Liver (tissue), 9 donors: ENCODE data around the gene DUSP8. TPM values are rescaled to one million over a fixed set of nuclear protein-coding genes. Genes with fewer than 3 reads are reported as not detected.

ENCODE experiments used
- DNase-seq: peaks from one replicate; pipeline ENCODE4 v3.0.0-alpha.2; 2017; ENCODE audit warnings: low spot score
- H3K27ac ChIP-seq, 2 donors: one replicate each; pipeline ENCODE4 v1.7.0; 2013; ENCODE audit warnings: inconsistent platforms in 2 of 2, low read length in 2 of 2, control low read depth in 1 of 2, low read depth in 1 of 2, mild to moderate bottlenecking in 1 of 2
- H3K27me3 ChIP-seq, 4 donors: one replicate each; pipeline versions ENCODE4 v1.6.1 to v1.7.0; 2013; ENCODE audit warnings: low read length in 3 of 4, inconsistent platforms in 1 of 4, mild to moderate bottlenecking in 1 of 4, moderate library complexity in 1 of 4; ENCODE audit not compliant: control insufficient read depth in 4 of 4, insufficient read depth in 4 of 4
- H3K36me3 ChIP-seq, 4 donors: one replicate each; pipeline versions ENCODE4 v1.6.1 to v1.7.0; 2013; ENCODE audit warnings: low read length in 3 of 4, mild to moderate bottlenecking in 3 of 4, low read depth in 1 of 4, moderate library complexity in 1 of 4; ENCODE audit not compliant: control insufficient read depth in 4 of 4, insufficient read depth in 3 of 4
- H3K4me1 ChIP-seq, 4 donors: one replicate each; pipeline versions ENCODE4 v1.6.1 to v1.7.0; 2013; ENCODE audit warnings: low read length in 3 of 4, mild to moderate bottlenecking in 3 of 4, moderate library complexity in 1 of 4; ENCODE audit not compliant: control insufficient read depth in 4 of 4, insufficient read depth in 4 of 4
- H3K4me3 ChIP-seq, 3 donors: one replicate each; pipeline versions ENCODE4 v1.6.1 to v1.7.0; 2013; ENCODE audit warnings: low read length in 3 of 3, control low read depth in 1 of 3, low read depth in 1 of 3, mild to moderate bottlenecking in 1 of 3
- H3K9ac ChIP-seq, 2 donors: one replicate each; pipeline ENCODE4 v1.7.0; 2013; ENCODE audit warnings: low read length in 2 of 2, mild to moderate bottlenecking in 2 of 2, moderate library complexity in 2 of 2, control low read depth in 1 of 2, low read depth in 1 of 2
- H3K9me3 ChIP-seq, 4 donors: one replicate each; pipeline versions ENCODE4 v1.6.1 to v1.7.0; 2013; ENCODE audit warnings: low read length in 3 of 4; ENCODE audit not compliant: control insufficient read depth in 4 of 4
- CTCF ChIP-seq: fragments of 150-350 bp; IDR thresholded peaks from 2 replicates; pipeline ENCODE4 v1.5.1; 2017; ENCODE audit warnings: improper control_type of control experiment, low read depth, low read length; ENCODE audit not compliant: missing input control
- FOXA1 ChIP-seq: IDR thresholded peaks from 2 replicates; pipeline ENCODE4 v1.6.1; 2016; ENCODE audit warnings: antibody characterized with exemption
- FOXA2 ChIP-seq: IDR thresholded peaks from 2 replicates; pipeline ENCODE4 v1.6.1; 2016; ENCODE audit warnings: antibody characterized with exemption
- RAD21 ChIP-seq, 2 donors: IDR thresholded peaks; 2 replicates each; pipeline ENCODE4 v1.6.1; 2016; ENCODE audit warnings: antibody characterized with exemption in 2 of 2, mild to moderate bottlenecking in 2 of 2
- REST ChIP-seq: IDR thresholded peaks from 2 replicates; pipeline ENCODE4 v1.6.1; 2016; ENCODE audit warnings: antibody characterized with exemption, mild to moderate bottlenecking
- RXRA ChIP-seq, 2 donors: IDR thresholded peaks; 2 replicates each; pipeline ENCODE4 v1.6.1; 2017 to 2018; ENCODE audit warnings: antibody characterized with exemption in 2 of 2, mild to moderate bottlenecking in 1 of 2
- SP1 ChIP-seq: IDR thresholded peaks from 2 replicates; pipeline ENCODE4 v1.6.1; 2018; ENCODE audit warnings: antibody characterized with exemption, mild to moderate bottlenecking
- TAF1 ChIP-seq: conservative IDR thresholded peaks from 2 replicates; pipeline ENCODE4 v1.6.1; 2016; ENCODE audit warnings: antibody characterized with exemption, mild to moderate bottlenecking
- WGBS: extraction: QIAGEN DNeasy Blood & Tissue Kit; methylation state at CpG from one replicate; pipeline ENCODE4 v1.1.7; 2013; 5-methylcytosine and 5-hydroxymethylcytosine counted together
- polyA plus RNA-seq, 2 donors: library from polyadenylated mRNA; stranded (reverse) in 1 of 2; unstranded in 1 of 2; fragments of 200-250 nt in 1 of 2; fragments of >200 nt in 1 of 2; fragmentation: Nextera tagmentation in 1 of 2; extraction: Ambion mirVana in 1 of 2; gene quantifications; one replicate each; pipeline versions ENCODE4 v1.2.1 to v1.2.3, GENCODE V29; 2013 to 2015
- total RNA-seq, 2 donors: library from RNA; depleted of rRNA; stranded (reverse); fragments of >200 nt; gene quantifications; one replicate each; pipeline ENCODE4 v1.2.3, GENCODE V29; 2014
- TF ChIP-seq, protein P1 (sequence below): IDR thresholded peaks from 2 replicates; pipeline ENCODE4 v1.6.1; 2016; ENCODE audit warnings: antibody characterized with exemption
- TF ChIP-seq, protein P2 (sequence below): IDR thresholded peaks from 2 replicates; pipeline ENCODE4 v1.6.1; 2016; ENCODE audit warnings: antibody characterized with exemption
- donor health status: healthy.
- donor health status: healthy.
- donor health status: healthy.
- donor health status: healthy.
- donor health status: healthy.

Gene DUSP8
- total and polyA plus RNA-seq, 4 donors = 0.06 to 0.33 (median 0.21) TPM

DNA sequence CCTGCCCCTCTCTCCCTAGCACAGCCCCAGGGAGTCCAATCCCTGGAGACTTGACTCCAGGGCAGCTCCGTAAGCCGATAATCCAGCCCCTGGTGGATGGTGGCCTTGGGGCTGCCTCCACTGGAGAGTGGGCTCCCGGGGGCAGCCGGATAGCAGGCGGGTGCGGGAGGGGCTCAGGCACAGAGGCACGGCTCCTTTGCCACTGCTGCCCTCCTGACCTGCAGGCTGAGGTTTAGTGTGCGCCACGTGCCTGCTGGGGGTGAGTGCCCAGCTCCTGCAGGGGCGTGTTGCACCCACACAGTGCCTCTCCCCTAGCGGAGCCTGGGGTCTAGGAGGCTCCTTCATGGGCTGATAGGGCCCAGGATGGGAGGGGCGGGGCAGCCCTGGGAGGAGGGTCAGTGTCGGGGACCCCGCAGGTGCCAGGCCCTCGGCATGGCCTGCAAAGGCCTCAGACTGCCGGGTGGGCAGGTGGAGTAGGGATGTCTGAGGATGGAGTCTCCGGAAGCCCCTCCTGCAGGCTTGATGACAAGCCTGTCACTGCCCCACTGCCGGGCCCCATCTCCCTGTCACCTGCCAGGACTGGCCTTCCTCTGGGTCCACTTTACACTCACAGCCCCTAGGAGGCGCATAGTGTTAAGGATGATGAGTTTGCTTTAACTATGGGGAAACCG, 5.6 kb downstream of the DUSP8 start:
- no peaks in the 10 kb centered on the region for H3K36me3 ChIP-seq

More for the DNA sequence above, 5.6 kb downstream of the DUSP8 start:
- DNase-seq = no peak
- Histone ChIP-seq H3K4me1 (peaks cover 0 to 6% (median 1%) of the 10 kb centered on the region in 4 donors), H3K4me3 (no peak overlapping the region), H3K27ac (no peak overlapping the region), H3K27me3 (peaks cover 0 to 3% (median 0%) of the 10 kb centered on the region in 4 donors), H3K9ac (no peak overlapping the region), H3K9me3 (no peaks in the 10 kb centered on the region)
- WGBS = 78% methylated on average over 20 of the region's 20 CpGs
- no peak for TF ChIP-seq FOXA1
- TF ChIP-seq TAF1 = no peak
- no peak for TF ChIP-seq REST
- TF ChIP-seq CTCF = no peak
- TF ChIP-seq FOXA2 = no peak
- no peak for TF ChIP-seq SP1
- TF ChIP-seq, protein P1, sequence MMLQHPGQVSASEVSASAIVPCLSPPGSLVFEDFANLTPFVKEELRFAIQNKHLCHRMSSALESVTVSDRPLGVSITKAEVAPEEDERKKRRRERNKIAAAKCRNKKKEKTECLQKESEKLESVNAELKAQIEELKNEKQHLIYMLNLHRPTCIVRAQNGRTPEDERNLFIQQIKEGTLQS = no peak
- no peak for TF ChIP-seq RXRA (IDR thresholded peaks at IDR 0.05)
- TF ChIP-seq, protein P2, sequence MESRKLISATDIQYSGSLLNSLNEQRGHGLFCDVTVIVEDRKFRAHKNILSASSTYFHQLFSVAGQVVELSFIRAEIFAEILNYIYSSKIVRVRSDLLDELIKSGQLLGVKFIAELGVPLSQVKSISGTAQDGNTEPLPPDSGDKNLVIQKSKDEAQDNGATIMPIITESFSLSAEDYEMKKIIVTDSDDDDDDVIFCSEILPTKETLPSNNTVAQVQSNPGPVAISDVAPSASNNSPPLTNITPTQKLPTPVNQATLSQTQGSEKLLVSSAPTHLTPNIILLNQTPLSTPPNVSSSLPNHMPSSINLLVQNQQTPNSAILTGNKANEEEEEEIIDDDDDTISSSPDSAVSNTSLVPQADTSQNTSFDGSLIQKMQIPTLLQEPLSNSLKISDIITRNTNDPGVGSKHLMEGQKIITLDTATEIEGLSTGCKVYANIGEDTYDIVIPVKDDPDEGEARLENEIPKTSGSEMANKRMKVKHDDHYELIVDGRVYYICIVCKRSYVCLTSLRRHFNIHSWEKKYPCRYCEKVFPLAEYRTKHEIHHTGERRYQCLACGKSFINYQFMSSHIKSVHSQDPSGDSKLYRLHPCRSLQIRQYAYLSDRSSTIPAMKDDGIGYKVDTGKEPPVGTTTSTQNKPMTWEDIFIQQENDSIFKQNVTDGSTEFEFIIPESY = no peak
- no peak for TF ChIP-seq RAD21 (IDR thresholded peaks at IDR 0.05)
